LNCAP (cell line): Measurements from ENCODE around the gene OPN4.

ENCODE experiments used
- CTCF ChIP-seq: fragments of 450-650 bp; IDR thresholded peaks from 2 replicates; pipeline ENCODE4 v1.5.1; 2017; ENCODE audit warnings: mild to moderate bottlenecking

OPN4 gene

GRCh38 chr10:86659721-86660453 is 5.5 kb downstream of the OPN4 start:
- no peak for TF ChIP-seq CTCF

DNA sequence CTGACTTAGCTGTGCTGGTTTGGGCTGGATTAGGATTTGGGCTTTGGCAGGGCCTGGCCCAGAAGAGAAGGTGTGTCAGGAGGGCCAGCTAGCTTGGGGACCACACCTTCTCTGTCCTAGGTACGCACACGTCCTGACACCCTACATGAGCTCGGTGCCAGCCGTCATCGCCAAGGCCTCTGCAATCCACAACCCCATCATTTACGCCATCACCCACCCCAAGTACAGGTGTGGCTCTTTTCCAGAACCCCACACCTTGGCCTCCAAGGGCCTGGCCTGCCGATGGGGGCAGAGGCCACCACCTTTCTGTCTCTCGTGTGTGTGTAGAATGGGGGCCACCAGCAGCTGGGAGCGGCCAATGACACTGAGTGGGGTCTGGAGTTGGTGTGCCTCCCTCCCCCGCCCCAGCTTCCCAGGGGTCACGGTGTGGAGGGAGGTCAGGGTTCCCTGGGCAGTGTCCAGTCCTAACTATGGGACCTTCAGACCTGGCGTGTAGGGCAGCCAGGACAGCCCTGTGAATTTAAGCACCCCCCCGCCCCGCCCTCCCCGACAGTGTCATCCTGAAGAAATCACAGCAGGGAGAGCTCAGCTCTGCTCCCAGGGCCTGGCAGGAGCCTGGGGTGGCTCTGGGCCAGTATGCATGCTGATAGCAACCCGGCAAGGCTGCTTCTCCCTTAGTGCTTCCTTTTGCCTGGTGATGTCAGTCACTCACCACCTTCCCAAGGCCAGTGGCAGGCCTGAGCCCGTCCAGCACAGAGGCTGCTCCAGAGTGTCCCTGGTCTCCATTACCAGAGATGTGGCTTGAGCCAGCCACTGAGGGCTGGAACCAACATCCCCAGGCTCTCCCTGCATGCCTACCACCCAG is 7.0 kb downstream of the OPN4 start:
- no peak for TF ChIP-seq CTCF

GRCh38 chr10:86662186-86663045 is 8.1 kb downstream of the OPN4 start:
- TF ChIP-seq CTCF: no peak

DNA sequence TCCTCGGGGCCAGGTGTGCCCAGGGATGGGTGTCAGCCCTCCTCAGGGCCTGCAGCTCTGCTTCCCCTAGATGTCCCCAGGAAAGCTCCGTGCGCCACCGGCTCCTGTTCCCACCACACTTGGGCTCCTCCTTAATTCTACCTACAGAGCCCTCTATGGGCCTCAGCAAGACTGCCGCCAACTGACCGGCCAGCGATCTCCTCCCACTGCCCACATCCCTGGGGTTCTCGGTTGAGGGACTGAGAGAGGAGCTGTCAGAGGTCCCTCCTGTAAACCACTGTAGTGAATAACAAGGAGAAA is 8.6 kb downstream of the OPN4 start:
- no peak for TF ChIP-seq CTCF

- TF ChIP-seq CTCF: no peak
Observed at GRCh38 chr10:86663576-86664339, 9.4 kb downstream of the OPN4 start.

DNA sequence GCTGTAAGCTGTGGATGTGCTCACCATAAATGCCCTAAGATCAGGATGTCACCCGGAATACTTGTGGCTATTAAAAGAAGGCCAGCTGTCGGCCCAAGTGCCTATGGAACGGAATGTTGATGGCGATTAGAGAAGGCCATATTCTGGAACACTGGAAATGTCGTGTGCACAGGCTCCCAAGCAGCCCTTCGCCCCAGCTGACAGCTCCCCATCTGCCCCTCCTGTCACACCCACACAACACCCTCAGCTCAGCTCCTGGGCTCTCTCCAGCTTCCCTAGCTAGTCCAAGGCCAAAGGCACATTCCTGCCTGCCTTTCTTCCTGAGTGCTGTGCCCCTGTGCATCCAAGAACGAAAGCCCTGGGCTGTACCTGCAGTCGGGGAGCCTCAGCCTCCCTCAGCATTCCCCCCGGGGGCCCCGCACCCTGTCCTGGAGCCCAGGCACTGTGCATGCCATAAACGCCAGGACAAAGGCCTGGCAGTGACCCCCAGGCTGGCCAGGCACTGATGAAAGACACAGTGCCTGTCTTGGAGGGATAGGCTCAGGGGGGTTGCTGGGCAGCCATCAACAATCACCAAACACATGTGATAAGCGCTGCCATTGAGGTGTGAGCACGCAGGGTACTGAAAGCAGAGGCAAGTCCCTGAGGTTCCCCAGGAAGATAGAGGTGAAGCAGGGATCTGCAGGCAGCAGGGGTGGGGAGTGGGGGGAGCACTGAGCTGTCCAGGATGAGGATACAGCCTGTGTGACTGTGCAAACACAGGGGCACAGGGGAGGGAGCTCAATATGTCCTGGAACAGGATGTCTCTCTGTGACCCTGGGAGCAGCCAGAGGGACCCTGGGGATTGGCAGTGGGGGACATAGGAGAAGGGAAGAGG is 10.2 kb downstream of the OPN4 start:
- no peak for TF ChIP-seq CTCF
